HG02759 (cell line): ENCODE data around the gene MAP7D3.
"Not testable (repeated sequence)": the region's sequence is repeated elsewhere in the genome, so short reads cannot be mapped to it uniquely, and the experiment has no call there.

Experiments
- ATAC-seq: cut with Tn5 transposase; IDR thresholded peaks from one replicate; pipeline ENCODE4 v1.9.1; 2021; ENCODE audit warnings: mild to moderate bottlenecking, moderate library complexity; ENCODE audit not compliant: unreplicated experiment

The MAP7D3 gene, protein sequence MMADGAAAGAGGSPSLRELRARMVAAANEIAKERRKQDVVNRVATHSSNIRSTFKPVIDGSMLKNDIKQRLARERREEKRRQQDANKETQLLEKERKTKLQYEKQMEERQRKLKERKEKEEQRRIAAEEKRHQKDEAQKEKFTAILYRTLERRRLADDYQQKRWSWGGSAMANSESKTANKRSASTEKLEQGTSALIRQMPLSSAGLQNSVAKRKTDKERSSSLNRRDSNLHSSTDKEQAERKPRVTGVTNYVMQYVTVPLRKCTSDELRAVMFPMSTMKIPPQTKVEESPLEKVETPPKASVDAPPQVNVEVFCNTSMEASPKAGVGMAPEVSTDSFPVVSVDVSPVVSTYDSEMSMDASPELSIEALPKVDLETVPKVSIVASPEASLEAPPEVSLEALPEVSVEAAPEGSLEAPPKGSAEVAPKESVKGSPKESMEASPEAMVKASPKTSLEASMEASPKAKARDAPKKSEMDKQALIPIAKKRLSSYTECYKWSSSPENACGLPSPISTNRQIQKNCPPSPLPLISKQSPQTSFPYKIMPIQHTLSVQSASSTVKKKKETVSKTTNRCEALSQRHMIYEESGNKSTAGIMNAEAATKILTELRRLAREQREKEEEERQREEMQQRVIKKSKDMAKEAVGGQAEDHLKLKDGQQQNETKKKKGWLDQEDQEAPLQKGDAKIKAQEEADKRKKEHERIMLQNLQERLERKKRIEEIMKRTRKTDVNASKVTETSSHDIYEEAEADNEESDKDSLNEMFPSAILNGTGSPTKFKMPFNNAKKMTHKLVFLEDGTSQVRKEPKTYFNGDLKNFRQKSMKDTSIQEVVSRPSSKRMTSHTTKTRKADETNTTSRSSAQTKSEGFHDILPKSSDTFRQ

DNA sequence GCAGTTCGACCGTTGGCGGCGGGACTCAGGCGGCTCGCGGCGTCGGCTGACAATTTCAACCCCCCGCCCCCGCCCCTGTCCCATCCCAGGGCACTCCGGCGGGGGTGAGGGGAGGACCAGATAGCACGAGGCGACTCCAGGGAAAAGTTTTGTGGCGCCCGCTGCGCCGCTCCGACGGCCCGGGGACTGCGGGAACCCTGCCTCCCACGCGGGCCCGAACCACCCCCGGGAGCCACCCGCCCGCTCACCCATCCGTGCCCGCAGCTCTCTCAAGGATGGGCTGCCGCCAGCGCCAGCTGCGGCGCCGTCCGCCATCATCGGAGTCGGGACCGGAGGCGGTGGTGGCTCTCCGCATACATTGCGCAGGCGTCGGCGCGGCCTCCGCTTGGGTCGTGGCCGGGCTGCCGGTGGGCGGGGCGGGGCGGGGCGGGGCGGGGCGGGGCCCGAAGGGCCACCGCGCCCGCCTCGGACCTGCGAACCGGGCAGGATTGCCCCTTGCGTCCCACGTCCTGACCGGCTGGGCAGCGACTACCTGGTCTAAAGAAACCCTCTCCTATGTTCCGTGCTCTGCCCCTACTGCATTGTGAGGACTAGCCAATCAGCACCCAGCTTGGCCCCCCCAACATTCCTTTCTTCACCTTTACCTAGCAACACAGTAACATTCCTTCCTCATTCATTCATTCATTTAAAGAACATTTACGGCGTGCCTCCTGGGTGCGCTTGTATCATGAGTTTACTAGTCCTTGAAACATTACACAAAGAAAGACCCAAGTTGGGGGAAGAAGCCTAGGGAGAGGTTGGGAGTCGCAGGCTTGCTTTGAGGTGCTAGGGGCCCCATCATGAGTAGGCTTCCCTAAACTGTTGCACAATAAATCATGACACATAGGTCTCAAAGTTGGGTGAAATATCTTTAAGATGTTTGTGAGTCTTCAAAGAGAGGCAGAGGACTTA lies at the start of gene MAP7D3:
Gene MAP7D3 (minus strand): TSS at position 360 of the 951 bp plus-strand sequence. CDS start 42 bp downstream, at position 318.
- peak; percentile 91 for ATAC-seq

DNA sequence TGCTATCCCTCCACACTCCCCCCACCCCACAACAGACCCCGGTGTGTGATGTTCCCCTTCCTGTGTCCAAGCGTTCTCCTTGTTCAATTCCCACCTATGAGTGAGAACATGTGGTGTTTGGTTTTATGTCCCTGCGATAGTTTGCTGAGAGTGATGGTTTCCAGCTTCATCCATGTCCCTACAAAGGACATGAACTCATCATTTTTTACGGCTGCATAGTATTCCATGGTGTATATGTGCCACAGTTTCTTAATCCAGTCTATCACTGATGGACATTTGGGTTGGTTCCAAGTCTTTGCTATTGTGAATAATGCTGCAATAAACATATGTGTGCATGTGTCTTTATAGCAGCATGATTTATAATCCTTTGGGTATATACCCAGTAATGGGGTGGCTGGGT lies 49.5 kb upstream of the MAP7D3 start, which contains the start of gene ADGRG4:
Gene ADGRG4 (plus strand): TSS at position 243 of the 400 bp plus-strand sequence. CDS start 7,815 bp downstream, outside the sequence.
- ATAC-seq, result not testable (repeated sequence)

DNA sequence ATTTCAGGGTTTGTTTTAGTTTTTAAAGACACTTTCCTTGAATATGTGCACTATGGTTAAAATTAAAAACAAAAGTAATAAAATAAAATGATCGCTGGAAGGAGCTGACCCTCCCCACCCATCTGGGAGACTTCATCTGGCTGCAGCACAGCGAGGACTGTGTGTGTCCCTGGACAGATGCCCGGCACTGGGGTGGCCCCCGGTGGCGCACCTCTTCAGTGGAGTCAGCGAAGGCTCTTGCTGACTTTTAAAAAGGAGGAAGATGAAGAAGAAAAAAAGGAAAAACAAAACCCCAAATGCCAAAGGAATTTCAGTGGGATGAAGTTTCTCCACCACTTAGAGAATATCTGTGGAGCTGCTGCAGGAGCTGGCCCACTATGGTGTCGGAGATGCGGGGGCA lies 44.2 kb upstream of the MAP7D3 start:
- ATAC-seq, result no peak

DNA sequence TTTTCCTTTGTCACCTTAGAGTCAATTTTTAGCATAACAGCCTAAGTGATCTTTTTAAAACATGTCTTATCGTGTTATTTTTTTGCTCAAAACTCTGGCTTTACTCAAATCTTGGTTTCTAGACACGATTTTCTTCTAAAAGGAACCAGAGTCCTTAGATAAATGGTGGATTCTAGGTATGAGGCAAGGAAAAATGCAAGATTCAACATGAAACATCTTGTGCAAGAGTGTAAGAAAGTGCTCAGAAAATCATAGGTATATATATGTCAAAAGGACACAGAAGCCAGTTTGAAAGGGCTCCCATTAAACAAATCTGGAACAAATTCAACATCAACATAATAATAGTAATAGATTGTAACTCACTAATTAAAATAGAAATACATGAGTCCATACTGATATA lies 41.5 kb upstream of the MAP7D3 start:
- no peak for ATAC-seq

DNA sequence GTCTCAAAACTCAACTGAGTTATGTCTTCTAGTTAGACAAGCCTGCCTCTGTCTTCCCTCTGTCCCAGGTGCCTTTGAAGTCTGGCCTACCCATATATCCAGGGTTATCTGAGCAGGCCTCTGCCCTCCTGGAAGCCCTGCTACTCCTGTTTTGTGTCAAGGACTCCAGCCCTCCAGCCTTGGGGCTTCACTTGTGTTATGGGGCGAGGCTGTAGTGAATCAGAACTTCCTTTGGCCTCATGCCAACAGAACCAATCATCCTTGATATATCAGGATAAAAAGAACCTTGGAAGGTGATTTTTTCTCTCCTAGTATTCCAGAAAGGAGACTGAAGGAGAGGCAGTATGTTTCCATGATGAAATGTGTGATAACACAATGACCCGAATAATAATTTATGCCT lies 40.6 kb upstream of the MAP7D3 start:
- ATAC-seq, result no peak

DNA sequence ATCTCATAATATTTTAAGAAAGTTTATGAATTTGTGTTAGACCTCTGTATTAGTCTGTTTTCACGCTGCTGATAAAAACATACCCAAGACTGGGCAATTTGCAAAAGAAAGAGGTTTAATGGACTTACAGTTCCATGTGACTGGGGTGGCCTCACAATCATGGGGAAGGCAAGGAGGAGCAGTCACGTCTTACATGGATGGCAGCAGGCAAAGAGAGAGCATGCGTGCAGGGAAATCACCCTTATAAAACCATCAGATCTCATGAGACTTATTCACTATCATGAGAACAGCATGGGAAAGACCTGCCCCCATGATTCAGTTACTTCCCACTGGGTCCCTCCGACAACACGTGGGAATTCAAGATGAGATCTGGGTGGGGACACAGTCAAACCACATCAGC lies 35.2 kb upstream of the MAP7D3 start:
- ATAC-seq, result not testable (repeated sequence)

DNA sequence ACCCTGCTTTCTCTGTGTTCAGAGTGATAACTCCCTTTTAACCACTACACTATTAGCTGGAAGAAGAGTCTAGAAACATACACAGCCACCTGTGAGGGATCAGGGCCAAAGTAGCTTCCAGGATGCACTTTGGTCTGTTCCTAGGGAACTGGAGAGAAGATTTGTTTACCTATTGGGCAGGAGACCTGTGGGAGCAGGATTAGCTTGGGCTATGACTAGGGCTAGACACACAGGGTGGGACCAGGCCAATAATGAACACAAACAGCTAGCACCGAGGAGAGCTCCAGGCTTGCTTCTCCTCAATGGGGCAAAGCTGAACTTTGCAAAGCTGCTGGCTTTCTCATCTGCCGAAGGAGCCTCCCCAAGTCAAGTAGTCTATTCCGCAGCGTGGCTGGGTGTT lies 24.4 kb upstream of the MAP7D3 start:
- no peak for ATAC-seq

DNA sequence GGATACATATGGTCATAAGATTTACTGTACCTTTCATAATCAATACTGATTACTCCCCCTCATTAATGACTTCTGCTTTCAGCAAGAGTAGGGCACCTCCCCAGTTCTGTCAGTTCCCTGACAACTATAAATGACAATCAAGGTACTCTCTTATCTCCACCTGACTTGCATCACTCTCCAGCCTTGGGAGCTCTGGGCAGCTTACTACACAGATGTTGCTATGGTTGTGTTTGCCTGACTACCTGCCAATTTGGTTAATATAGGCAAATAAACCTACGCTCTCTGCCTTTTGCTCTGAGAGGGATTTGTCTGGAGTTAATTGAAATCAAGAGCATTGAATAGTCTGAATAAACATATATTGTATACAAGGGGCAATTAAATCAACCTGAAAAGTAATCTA lies 22.8 kb upstream of the MAP7D3 start:
- no peak for ATAC-seq

DNA sequence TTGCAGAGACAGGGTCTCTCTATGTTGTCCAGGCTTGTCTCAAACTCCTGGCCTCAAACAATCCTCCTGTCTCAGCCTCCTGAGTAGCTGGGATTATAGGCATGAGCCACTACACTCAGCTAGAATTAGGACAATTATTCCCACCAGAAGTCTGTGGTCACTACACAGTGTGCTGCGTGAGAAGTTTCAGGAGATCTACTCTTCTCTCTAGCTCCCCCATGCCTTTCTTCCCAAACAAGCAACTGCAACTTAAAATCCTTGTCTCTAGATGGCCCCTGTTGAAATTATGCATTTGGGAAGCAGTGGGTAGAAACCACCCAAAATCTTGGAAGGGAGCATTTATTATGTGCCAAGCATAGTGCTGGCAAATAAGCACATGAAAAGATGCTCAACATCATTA lies 21.1 kb upstream of the MAP7D3 start:
- ATAC-seq, result no peak

DNA sequence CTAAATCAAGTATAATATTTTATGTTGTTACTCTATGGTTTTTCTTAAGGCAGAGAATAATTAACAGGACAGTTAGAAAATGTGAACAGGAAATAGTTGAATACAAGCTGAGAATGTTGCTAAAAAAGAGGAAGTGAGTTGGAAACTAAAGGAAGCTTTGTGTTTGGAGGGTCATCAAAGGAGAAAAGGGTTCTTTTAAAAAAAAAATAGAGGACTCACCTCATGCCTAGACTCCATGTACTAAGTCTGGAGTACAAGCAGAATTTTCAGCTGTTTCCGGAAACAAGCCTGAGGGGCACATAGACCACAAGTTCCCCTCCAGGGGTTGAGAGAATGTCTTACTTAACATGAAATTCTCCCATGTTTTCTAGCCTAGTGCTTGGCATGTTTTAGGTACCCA lies 20.1 kb upstream of the MAP7D3 start:
- no peak for ATAC-seq

DNA sequence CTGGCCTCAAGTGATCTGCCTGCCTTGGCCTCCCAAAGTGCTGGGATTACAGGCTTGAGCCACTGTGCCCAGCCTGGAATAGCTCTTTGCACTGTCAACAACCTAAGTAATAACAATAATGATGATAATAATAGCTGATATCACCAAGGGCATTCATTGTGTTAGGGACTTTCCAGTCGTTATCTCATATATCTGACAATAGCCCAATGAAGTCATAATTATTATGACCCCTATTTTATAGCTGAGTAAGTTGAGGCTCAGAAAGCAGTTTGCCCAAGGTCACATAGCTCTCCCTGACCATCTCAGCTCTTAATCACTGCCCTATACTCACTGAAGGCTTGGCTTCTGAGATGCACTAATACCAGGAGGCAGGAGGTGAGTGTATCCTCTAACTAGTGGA lies 18.7 kb upstream of the MAP7D3 start:
- no peak for ATAC-seq

DNA sequence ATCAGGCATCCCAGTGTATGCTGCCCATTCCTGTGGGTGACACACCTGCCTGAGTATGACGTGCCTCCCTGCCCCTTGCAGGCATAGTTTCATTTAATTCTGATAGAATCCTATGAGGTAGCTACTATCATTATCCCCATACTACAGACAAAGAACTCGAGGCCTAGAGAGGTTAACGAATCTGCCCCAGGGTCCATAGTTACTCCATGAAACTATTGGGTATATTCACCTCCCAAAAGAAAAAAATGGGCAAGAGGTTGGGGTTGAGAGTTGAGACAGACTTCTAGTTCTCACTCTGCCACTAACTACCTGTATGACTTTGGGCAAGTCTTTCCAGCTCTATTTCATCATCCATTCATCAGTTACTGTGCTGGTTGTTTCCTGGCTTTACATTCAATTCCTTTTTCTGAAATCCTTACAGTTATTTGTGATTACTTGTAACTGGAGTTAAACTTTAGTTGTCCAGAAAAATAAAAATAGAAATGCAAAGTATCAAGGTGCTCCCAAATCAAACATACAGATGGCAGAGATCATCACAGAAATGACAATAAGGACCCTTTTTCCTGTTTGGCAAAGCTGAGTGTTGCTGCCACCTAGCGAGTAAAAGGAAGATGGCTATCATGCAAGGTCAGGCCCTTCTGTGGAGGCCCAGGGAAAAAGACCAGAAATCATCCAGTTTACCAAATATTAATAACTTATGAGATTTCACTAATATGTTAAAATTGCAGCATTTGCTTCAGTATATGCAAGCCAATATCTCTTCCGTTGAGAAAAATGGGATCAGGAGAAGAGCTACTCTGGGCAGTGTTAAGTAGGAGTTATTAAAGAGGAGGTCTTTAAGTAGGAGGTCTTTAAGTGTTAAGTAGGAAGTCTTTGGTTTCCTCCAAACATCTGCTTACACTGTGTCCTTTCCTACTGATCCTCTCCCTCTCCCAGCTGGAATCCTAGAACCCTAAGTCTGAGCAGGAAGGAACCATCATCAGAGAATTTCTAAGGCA lies 17.1 kb upstream of the MAP7D3 start:
- ATAC-seq, result peak; percentile 73

DNA sequence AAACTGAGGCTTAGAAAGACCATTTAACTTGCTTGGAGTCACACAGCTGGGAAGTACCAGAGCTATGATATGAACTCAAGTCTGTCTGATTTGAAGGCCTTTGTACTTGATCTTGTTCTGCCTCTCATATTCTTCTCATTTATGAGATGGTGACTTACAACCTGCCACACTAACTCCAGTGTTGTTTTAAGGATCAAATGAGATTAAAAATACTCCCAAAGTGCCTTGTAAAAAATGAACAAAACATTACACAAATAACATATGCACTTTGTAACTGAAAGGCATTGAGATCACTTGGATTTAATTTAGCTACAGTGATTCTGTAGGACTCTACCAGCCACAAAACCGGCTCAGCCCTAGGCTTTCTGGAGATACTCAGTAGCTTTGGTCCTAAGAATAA lies 15.6 kb upstream of the MAP7D3 start:
- no peak for ATAC-seq

DNA sequence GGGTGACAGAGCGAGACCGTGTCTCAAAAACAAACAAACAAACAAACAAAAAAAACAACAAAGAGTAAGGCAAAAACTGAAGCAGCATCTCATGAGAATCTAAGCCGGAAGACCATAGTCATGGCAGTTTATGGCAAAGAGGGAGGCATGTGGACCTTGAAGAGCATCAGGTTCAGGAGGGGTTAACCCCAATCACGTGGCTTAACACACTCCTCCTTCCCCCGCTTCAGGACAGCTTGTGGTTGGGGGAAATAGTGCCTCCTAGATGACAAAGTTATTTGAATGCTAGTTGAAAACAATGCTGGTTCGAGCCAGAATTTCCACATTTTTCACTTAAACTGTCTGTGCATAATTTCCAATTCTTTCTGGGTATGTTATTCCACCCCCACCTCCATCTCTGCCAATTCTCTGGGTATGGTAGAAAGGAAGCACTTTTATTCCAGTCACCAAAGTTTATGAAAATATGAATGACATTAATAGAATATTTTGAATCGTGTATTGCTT lies 11.7 kb upstream of the MAP7D3 start:
- ATAC-seq, result no peak

DNA sequence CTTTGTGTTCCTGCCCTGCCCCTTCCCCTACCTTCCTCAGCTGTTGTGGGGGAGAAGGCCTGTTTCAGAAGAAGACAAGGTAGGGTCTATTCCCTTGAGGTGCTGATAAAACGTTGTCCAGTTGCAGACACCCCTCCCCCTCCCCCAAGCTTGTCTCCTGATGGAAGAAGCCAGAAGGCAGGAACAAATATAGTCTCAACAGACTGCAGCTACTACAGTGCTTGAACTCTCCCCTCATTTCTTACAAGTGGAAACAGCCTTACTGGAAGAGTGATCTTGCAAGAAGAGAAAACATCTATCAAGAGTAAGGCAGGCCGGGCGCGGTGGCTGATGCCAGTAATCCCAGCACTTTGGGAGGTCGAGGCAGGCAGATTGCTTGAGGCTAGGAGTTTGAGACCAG lies 11.0 kb upstream of the MAP7D3 start:
- no peak for ATAC-seq

DNA sequence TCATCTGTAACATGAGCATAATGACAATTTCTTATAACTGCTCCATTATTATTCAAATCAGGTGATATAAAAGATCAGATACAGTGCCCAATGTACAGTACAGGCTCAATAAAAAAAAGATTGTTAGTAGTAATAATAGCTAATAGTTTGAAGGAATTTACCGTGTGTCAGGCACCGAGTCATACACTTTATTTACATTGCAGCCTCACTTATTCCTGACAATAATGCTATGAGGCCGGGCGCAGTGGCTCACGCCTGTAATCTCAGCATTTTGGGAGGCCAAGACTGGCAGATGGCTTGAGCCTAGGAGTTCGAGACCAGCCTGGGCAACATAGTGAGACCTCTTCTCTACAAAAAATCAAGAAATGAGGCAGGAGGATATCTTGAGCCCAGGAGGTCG lies 10.1 kb upstream of the MAP7D3 start:
- ATAC-seq, result no peak

DNA sequence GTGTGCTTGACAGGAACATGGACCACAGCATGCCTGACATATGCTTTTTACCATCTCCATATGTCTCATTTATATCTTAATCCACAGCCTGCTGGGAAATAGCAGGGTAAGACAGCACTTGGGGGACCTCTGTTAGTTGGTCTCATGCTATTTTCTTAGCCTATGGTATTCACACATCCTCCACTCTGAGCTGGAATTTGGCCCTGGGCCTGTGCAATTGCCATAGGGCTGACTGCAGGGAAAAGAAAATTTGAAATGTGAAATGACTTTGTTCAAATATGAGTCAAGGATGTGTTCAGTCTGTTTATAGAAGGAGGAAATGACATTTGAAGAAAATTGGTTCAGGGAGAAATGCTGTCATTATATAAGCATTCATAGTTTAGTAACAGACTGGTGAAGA lies 9.6 kb upstream of the MAP7D3 start:
- ATAC-seq, result no peak

DNA sequence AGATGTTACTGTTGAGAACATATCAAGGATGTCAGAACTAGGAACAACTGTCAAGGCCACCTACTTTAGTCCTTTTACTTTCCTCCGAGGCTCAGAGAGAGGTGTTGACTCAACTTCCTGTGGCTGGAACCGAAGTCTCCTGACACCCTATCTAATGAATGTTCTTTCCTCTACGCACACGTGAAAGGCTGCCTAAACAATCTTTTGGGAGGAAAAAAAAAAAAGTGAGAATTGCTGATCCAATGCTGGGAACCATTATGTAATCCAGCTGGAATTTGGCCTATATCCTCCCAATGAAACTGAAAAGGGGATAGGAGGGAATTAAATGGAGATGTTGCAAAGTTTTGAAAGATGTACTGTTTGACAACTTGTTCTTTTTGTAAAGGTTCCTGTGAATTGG lies 8.3 kb upstream of the MAP7D3 start:
- no peak for ATAC-seq

DNA sequence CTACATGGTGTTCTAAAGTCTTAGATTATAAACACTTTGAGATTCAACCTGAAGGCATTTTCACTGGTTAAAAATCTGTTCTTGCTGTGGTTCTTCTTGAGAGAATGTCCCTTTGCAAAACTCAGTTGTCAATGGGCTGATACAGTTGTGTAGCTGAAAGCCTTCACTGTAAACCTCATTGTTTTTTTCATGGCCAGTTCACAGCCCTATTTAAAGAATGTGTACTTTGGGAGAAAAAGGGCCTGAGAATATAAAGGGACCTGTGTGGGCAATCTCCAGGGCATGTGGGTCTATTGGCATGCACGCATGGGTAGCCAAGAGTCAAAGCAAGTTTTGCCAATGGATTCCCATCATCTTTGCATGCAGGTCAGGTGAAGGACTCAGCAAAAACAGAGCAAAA lies 7.8 kb upstream of the MAP7D3 start:
- no peak for ATAC-seq
